ENCODE measurements around the gene ZCCHC14. TPM values are rescaled to one million over a fixed set of nuclear protein-coding genes. Genes with fewer than 3 reads are reported as not detected.
"Not testable (repeated sequence)": the region's sequence is repeated elsewhere in the genome, so short reads cannot be mapped to it uniquely, and the experiment has no call there.

The ZCCHC14 gene
- total RNA-seq, 1 experiment from 2014 or later: 7.6 TPM

DNA sequence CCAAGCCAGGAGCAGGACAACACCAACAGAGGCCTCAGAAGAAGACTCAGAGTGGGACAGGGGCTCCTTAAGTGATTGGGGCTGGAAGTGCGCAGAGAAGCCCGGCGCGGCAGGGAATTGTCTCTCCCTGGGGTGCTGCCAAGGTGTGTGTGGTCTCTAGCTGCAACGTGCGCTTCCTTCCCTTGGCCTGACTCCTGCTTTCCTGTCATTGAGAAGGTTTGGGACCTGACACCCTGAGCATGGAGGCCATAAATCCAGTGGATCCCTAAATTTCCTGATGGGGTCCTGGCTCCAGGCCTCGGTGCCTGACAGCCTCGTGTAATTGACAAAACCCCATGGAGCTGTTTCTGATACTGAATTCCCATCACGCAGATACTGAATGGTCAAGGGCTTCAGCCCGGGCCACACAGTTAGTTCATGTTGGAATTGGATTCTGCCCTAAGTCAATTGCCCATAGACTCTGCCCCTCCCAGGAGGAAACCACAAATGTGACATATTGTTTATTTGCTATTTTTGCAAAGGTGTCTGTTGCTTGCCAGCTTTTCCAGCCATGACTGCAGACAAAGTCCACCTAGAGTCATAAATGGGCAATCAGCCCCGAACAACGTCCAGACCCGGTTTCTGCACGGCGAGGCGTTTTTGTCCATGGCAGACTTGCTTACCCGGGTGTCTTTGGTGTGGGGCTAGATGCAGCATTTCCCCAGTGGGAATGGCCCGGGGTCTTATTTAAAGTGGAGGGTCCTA, 4.4 kb upstream of the ZCCHC14 start:
- not testable (repeated sequence) for DNase-seq (ENCODE audit: low read depth)

GRCh38 chr16:87496447-87496801, 3.6 kb upstream of the ZCCHC14 start:
- no peak for DNase-seq (ENCODE audit: low read depth)

GRCh38 chr16:87495578-87496446, 3.0 kb upstream of the ZCCHC14 start:
- no peak for DNase-seq (ENCODE audit: low read depth)

- peak; percentile 43 for DNase-seq (ENCODE audit: low read depth)
Observed at GRCh38 chr16:87493608-87494280, 920 bp upstream of the ZCCHC14 start.

DNA sequence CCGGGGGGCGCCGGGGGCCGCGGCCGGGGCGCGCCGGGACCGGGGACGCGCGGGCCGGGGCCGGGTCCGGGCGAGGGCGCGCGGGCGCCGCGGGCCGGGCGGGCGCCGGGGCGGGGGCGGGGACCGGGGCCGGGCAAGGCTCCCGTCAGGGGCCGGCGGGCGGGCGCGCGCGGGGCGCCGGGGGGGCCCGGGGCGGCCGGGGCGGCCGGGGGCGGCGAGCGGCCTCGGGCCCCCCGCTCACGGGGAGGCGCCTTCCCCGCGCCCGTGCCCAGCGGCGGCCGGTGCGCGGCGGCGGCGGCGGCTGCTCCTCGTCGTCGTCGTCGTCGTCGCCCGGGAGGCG, 563 bp downstream of the ZCCHC14 start:
- DNase-seq (ENCODE audit: low read depth): no peak

GRCh38 chr16:87491522-87492290, 1.1 kb downstream of the ZCCHC14 start:
- DNase-seq (ENCODE audit: low read depth): peak; percentile 51

DNA sequence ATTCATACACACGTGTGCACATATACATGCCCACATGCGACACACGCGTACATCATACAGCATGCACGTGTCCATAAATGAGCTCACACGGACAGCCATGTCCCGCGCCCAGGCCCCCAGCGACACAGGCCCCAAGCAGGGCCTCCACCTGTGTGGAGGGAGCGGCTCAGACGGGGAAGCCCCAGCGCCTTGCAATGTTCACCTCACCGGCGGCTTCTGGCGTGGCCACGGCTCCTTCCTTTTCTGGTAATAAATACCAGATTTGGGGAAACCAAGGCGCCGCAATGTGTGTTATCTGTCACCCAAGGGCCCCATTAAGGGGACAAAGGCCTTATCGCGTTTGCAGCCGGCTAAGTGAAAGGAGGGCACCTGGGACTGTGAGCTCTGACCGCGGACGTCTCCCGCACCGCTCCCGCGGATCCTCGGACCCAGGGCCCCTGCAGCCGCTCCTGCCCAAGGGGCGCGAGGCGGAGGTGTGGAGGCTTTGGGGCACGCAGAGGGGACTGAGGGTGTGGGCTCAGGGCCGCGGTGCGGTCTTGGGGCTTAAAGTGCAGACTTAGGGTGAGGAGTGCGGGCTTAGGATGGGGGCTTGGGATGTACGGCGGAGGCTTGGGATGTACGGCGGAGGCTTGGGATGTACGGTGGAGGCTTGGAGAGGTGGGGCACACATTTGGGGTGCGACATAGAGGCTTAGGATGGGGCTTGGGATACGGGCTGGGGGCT, 1.9 kb downstream of the ZCCHC14 start:
- not testable (repeated sequence) for DNase-seq (ENCODE audit: low read depth)

DNA sequence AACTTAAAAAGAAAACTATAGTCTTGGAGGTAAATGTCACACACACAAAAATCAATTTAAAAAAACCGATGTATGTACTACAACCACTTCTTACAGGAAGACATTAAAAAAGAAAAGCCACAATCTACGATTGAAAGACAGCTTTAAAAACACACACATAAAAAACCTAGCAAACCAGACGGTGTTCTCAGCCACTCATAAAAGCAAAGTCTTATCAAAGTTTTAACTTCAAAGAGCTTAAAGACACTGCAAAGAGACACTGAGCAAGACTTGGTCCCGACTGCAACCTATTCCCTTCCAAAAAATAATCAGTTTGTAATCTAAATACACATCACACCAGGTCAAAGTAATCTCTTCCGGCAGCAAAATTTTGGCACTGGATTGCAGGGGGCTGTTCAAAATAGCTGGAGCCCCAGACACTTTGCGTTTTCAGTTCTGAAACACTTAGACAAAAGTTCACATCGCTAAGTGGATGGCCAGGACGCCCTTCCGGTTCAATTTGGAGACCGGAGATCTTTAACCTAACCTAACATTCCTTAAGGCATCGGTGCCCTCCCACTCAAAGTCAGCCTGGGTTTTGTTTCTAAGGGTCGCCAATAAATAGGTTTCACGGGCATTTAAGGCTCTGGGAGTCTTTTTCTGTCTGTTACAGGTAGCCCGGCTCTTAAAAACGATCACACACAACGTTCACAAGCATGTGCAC, 2.6 kb downstream of the ZCCHC14 start:
- peak; percentile 10 for DNase-seq (ENCODE audit: low read depth)

DNA sequence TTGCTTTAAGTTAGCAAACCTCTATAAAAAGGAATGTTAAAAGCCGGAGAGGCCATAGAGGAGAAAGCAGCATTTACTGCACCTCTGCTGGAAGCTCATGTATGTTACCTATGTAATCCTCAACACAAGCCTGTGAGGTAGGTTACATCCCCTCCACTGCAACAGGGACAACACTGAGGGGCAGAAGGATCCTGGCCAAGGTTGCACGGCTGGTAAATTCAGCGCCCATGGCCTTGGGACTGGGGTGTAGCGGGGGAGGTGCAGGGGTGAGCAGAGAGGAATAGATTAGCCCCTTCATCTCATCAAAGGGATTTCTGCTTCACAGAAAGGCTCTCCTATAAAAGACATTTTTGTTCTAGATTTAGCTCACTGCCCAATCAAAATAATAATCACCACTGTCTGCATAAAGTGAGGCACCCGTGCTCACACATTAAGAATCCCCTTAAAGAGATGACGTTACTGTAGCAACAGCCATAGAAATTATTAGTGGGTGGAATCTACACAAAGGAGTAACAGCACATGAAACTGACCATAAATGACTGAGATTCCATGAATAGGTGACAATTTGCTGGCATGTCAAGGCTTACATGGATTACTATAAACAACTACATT, 3.3 kb downstream of the ZCCHC14 start:
- no peak for DNase-seq (ENCODE audit: low read depth)

DNA sequence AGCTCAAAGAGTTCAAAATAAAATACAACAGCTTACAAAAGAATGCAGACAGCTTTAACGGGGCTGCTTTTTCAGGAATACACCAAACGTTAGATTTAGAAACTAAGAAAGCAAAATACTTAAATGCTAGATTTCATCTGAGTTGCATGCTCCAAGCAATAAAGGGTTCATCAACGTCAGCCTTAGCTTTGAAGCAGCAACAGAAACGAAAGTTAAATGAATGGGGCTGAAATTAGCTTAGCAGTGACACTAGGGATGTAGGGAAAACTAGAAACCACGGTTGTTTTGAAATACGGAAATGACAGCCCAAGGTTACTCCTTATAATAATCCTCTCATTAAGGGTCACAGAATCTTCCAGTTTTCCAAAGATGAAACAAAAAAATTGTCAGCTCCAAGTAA, 3.9 kb downstream of the ZCCHC14 start:
- not testable (repeated sequence) for DNase-seq (ENCODE audit: low read depth)

DNA sequence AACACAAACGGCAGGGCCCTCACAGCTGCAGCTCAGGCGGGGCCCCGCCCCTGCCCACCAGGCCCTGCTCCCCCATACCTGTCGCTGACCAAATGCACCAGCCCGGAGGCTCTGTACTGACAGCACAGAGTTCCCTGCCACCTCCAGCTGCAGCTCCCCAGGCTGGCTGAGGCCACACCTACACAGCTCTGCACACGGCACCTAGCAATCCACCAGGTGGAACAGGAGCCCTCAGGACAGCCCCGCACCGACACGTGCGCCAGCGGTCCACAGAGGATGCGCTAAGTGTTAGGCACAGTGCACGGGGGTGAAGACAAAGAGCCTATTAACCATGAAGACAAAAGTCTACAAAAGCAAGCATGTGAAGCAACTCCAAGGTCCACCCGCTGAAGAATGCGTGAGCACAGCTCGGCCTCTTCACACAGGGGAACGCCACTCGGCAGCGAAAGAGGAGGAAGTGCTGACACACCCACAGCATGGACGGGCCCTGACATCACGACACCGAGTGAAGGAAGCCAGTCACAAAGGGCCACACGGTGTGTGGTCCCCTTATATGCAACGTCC, 5.4 kb downstream of the ZCCHC14 start:
- DNase-seq (ENCODE audit: low read depth): no peak

- DNase-seq (ENCODE audit: low read depth): no peak
Observed at GRCh38 chr16:87486713-87487247, 6.0 kb downstream of the ZCCHC14 start.

DNA sequence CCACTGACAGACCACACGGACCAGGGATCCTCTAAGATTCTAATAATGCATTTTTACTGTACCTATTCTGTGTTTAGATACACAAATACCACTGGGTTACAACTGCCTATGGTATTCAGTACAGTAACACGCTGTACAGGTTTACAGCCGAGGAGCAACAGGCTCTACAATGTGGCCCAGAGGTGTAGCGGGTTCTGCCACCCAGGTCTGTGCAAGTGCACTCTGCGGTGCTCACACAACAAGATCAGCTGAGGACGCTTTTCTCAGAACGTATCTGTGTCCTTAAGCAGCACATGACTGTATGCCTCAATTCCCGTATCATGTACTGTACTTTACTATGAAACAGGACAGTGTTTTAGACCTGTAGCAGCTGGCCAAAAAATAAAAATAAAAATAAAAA, 6.5 kb downstream of the ZCCHC14 start:
- no peak for DNase-seq (ENCODE audit: low read depth)

GRCh38 chr16:87485792-87486191, 7.0 kb downstream of the ZCCHC14 start:
- DNase-seq (ENCODE audit: low read depth): not testable (repeated sequence)

DNA sequence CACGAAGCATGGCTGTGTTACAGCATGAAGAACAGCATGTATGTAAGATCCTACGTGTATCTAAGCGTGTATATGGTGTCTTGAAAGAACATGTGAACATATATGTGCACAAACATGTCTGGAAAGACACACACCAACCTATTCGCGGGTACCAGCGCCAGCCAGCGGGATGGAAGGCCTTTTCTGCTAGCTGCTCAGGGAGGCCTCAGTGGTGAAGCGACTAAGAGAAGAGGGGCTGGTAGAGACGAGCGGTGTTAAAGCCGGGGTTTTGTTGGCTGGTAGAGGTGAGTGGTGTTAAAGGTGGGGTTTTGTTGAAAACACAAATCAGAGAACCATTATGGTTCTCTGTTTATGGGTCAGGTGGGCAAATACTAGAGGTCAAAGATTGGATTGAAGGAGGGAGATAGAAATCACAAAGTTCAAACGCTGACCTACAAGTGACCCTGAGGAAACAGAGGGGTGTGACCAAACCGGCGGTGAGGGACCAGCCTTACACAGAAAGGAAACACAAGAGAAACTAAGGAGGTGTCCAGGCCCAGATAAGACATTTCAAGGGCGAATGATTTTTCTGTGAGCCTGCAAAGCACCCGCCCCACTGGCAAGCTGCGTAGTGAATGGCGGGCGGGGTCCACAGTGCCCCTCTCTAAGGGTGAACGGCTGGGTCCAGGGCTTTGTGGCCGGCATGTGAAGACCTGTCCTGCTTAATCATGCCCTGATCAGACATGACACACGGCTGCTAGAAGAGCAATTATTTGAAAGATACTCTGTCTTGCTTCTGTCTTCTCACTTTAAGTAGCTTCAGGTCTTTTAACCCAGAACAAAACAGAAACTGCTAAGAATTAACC, 8.1 kb downstream of the ZCCHC14 start:
- no peak for DNase-seq (ENCODE audit: low read depth)

DNA sequence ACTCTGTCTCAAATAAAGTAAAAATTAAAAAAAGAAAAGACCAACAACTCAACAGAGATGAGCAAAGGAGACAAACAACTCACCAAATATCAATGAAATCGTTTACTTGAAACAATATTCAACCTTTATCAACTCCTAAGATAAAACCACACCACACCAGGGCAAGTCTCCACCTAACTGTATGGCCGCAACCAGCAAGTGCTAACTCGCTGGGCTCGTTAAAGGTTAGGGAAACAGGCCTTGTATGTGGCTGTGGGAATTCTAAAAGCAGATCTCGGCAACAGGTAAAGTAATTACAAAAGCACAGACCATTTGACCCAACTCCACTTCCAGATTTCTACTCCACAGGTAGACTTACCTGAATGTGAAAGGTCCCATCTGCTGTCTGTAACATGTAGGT, 9.3 kb downstream of the ZCCHC14 start:
- DNase-seq (ENCODE audit: low read depth): no peak

- DNase-seq (ENCODE audit: low read depth): not testable (repeated sequence)
Observed at GRCh38 chr16:87482670-87483069, 10.2 kb downstream of the ZCCHC14 start.

GRCh38 chr16:87482266-87482665, 10.6 kb downstream of the ZCCHC14 start:
- DNase-seq (ENCODE audit: low read depth): no peak

- DNase-seq (ENCODE audit: low read depth): not testable (repeated sequence)
Observed at GRCh38 chr16:87481711-87482110, 11.1 kb downstream of the ZCCHC14 start.

Data from RPMI7951 (cell line).